Stomach (tissue), 9 donors: ENCODE data around the gene POLR2C. TPM values are rescaled to one million over a fixed set of nuclear protein-coding genes. Genes with fewer than 3 reads are reported as not detected.

ENCODE experiments used
- DNase-seq, 2 donors: peaks; one replicate each; pipeline versions ENCODE4 v3.0.0 to v3.0.0-alpha.2; 2013 to 2019
- H3K27ac ChIP-seq, 5 donors: fragments of 200-600 bp in 4 of 5; sonication (generic) in 4 of 5; one replicate each; pipeline ENCODE4 v1.5.1; 2013 to 2019; ENCODE audit warnings: mild to moderate bottlenecking in 1 of 5, moderate library complexity in 1 of 5
- H3K27me3 ChIP-seq, 3 donors: fragments of 200-600 bp; sonication (generic); one replicate each; pipeline ENCODE4 v1.5.1; 2017 to 2019; ENCODE audit warnings: mixed run types in 1 of 3
- H3K36me3 ChIP-seq, 4 donors: fragments of 200-600 bp; sonication (generic); 1 replicate in 3 of 4; 2 replicates in 1 of 4; pipeline ENCODE4 v1.5.1; 2016 to 2019
- H3K4me1 ChIP-seq, 4 donors: fragments of 200-600 bp; sonication (generic); one replicate each; pipeline ENCODE4 v1.5.1; 2016 to 2019
- H3K4me3 ChIP-seq, 4 donors: fragments of 200-600 bp; sonication (generic) in 3 of 4; one replicate each; pipeline ENCODE4 v1.5.1; 2016 to 2019; ENCODE audit warnings: mild to moderate bottlenecking in 1 of 4
- H3K9me3 ChIP-seq, 4 donors: fragments of 200-600 bp; sonication (generic); one replicate each; pipeline ENCODE4 v1.5.1; 2016 to 2019
- EP300 ChIP-seq: sonication (generic); formaldehyde crosslinking; IDR thresholded peaks from one replicate; pipeline ENCODE4 v1.6.1; 2017; ENCODE audit warnings: antibody characterized with exemption
- POLR2A ChIP-seq, 4 donors: fragments of 450-650 bp; IDR thresholded peaks; one replicate each; pipeline ENCODE4 v1.6.1; 2016; ENCODE audit warnings: antibody characterized with exemption in 4 of 4, control low read depth in 2 of 4, mild to moderate bottlenecking in 1 of 4, moderate library complexity in 1 of 4
- POLR2AphosphoS5 ChIP-seq, 3 donors: sonication (generic); formaldehyde crosslinking; IDR thresholded peaks; one replicate each; pipeline ENCODE4 v1.6.1; 2016; ENCODE audit warnings: antibody characterized with exemption in 3 of 3
- WGBS, 5 donors: extraction: QIAGEN DNeasy Blood & Tissue Kit in 3 of 5; methylation state at CpG; one replicate each; pipeline versions ENCODE4 v1.1.5 to v1.1.7; 2013 to 2018; 5-methylcytosine and 5-hydroxymethylcytosine counted together
- intact Hi-C: fragments of 100-400 bp; cut with DNase I; formaldehyde crosslinking; loops from one replicate; pipeline ENCODE4 v1.15.1; 2023; ENCODE audit warnings: low total_unique reads
- polyA plus RNA-seq, 3 donors: library from polyadenylated mRNA; stranded (reverse); fragments of 200-250 nt; gene quantifications; one replicate each; pipeline ENCODE4 v1.2.3, GENCODE V29; 2013
- total RNA-seq, 5 donors: library from RNA; depleted of rRNA; stranded (reverse); fragments of >200 nt; gene quantifications; one replicate each; pipeline versions ENCODE4 v1.1.0 to v1.2.3, GENCODE V29; 2014 to 2016
- TF ChIP-seq, protein P1 (sequence below), 7 experiments: fragments of 450-650 bp in 4 of 7; fragments of 200-600 bp in 3 of 7; sonication (generic) in 3 of 7; IDR thresholded peaks; one replicate each; pipeline ENCODE4 v1.5.1; 2016 to 2019; ENCODE audit warnings: antibody characterized with exemption in 7 of 7, control low read depth in 2 of 7, mild to moderate bottlenecking in 1 of 7
- donor health status: healthy with polysubstance abuse.
- donor health status: Bipolar disorder and iron deficiency.
- donor health status: healthy.

POLR2C gene
- total and polyA plus RNA-seq, 8 donors: 31.8 to 162 (median 67.8) TPM

DNA sequence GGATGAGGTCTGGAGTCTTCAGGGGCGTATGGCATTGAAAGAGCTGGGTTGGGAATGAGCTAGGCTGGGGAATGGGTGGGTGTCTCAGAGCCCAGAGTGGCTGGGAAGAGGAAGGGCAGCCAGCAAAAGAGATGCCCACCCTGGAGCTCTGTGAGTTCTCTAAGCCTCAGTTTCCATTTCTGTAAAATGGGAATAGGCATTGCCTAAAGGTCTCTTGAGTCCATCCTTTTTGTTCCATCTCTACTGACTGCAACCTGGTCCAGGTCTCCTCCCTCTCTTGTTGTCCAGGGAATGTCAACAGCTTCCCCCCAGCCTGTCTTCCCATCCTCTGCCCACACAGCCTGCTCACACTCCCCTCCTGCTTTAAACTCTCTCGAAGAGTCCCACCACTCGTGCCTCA lies 54.3 kb downstream of the POLR2C start:
- Histone ChIP-seq H3K9me3 (no peaks in the 10 kb centered on the region), H3K4me1 (peaks cover 0 to 6% (median 2%) of the 10 kb centered on the region in 4 donors), H3K4me3 (no peak overlapping the region), H3K27me3 (no peaks in the 10 kb centered on the region), H3K27ac (no peak overlapping the region), H3K36me3 (peaks cover 8 to 84% (median 56%) of the 10 kb centered on the region in 4 donors)
- intact Hi-C loops: loop anchor here (10.0 kb wide), 2 partner anchors 92 to 212 kb away; no protein-coding TSS in a partner anchor
- 85 to 97% (median 90%) methylated on average over 3 of the region's 3 CpGs for WGBS, 5 donors
- TF ChIP-seq POLR2AphosphoS5 (IDR thresholded peaks at IDR 0.05): no peak
- DNase-seq: no peak

DNA sequence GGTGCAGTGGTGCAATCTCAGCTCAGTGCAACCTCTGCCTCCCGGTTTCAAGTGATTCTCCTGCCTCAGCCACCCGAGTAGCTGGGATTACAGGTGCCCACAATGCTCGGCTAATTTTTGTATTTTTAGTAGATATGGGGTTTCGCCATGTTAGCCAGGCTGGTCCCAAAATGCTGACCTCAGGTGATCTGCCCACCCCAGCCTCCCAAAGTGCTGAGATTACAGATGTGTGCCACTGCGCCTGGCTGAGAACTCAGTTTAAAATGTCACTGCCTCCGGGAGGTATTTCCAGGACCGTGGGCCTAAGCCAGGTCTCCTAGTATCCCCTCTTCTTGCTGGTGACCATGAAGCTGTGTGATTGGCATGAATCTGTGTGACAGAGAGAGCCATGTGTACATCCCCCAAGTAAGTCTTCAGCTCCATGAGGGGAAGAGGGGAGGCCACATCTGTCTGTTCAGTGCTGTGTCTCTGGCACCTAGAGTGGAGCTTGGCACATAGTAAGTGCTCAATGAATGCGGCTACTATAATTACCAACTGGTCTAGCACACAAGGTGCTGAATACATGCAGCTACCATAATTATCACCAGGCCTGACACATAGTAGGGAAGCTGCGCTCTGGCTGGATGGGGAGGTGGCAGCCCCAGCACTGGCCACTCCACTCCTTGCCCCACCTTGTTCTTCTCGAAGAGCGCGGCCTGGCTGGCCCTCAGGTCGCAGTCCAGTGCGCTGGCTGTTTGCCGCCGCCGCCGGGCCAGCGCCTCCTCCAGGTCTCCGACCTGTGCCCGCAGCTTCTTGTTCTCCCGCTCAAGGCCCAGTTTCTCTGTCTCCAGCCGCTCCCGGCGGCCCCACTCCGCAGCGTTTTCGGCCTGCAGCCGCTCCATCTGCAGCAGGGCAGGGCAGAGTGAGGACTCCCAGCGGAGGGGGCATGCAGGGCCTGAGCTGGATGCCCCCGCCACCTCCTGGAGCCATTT lies 55.2 kb downstream of the POLR2C start:
- DNase-seq: no peak
- Histone ChIP-seq H3K9me3 (no peaks in the 10 kb centered on the region), H3K36me3 (peaks cover 0 to 84% (median 51%) of the 10 kb centered on the region in 4 donors), H3K4me3 (no peak overlapping the region), H3K27me3 (no peaks in the 10 kb centered on the region), H3K27ac (no peak overlapping the region), H3K4me1 (peaks cover 0 to 6% (median 2%) of the 10 kb centered on the region in 4 donors)
- WGBS, 5 donors: 91 to 97% (median 93%) methylated on average over 28 to 31 of the region's 31 CpGs
- intact Hi-C loops: loop anchor here (10.0 kb wide), 2 partner anchors 93 to 213 kb away; no protein-coding TSS in a partner anchor
- TF ChIP-seq EP300 (no peak), POLR2AphosphoS5 (IDR thresholded peaks at IDR 0.05) (no peak), POLR2A (IDR thresholded peaks at IDR 0.05) (no peak)
- TF ChIP-seq, protein P1, sequence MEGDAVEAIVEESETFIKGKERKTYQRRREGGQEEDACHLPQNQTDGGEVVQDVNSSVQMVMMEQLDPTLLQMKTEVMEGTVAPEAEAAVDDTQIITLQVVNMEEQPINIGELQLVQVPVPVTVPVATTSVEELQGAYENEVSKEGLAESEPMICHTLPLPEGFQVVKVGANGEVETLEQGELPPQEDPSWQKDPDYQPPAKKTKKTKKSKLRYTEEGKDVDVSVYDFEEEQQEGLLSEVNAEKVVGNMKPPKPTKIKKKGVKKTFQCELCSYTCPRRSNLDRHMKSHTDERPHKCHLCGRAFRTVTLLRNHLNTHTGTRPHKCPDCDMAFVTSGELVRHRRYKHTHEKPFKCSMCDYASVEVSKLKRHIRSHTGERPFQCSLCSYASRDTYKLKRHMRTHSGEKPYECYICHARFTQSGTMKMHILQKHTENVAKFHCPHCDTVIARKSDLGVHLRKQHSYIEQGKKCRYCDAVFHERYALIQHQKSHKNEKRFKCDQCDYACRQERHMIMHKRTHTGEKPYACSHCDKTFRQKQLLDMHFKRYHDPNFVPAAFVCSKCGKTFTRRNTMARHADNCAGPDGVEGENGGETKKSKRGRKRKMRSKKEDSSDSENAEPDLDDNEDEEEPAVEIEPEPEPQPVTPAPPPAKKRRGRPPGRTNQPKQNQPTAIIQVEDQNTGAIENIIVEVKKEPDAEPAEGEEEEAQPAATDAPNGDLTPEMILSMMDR (IDR thresholded peaks at IDR 0.05): no peak

DNA sequence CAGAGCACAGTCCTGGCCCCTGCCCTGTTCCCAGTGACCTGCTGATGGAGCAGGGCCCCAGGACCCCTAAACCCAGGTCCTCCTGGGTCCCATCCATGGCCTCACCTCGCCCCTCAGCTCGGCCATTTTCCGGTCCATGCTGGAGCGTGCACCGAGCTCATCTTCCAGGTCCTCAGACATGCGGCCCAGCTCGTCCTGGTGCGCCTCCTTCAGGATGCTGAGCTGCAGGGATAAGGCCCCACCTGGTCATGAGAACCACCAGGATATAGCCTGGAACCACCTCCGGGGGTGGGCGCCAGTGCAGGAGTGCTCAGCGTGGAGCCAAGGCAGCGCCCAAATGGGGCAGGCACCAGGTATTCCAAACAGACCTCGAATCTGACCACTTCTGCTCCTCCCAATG lies 56.0 kb downstream of the POLR2C start:
- no peak for DNase-seq
- Histone ChIP-seq H3K36me3 (peaks cover 0 to 76% (median 46%) of the 10 kb centered on the region in 4 donors), H3K27me3 (no peaks in the 10 kb centered on the region)

DNA sequence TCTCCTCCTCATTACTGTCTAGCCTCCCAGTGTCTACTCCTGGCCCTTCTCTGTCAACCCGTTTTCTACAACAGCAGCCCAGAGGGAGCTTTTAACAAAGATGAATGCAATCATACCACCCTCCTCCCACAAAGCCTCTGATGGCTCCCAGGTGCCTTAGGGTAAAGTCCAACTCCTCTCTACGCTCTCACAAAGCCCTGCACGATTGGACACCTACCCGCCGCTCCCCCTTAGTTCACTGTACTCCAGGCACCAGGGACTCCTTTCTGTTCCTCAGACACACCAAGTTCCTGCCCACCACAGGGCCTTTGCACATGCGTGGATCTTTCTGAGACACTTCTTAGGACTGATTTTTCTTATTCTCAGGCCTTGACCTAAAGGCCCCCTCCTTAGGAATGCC lies 56.4 kb downstream of the POLR2C start:
- intact Hi-C loops: loop anchor here (10.0 kb wide), 2 partner anchors 94 to 214 kb away; no protein-coding TSS in a partner anchor
- H3K36me3 ChIP-seq: peaks cover 0 to 72% (median 46%) of the 10 kb centered on the region in 4 donors
- TF ChIP-seq EP300: no peak
- TF ChIP-seq, protein P1 (IDR thresholded peaks at IDR 0.05): no peak
- TF ChIP-seq POLR2AphosphoS5 (IDR thresholded peaks at IDR 0.05): no peak
- no peak for TF ChIP-seq POLR2A (IDR thresholded peaks at IDR 0.05)
- H3K4me3 ChIP-seq: no peak overlapping the region
- H3K4me1 ChIP-seq: peaks cover 0 to 6% (median 2%) of the 10 kb centered on the region in 4 donors
- DNase-seq: no peak
- no peaks in the 10 kb centered on the region for H3K9me3 ChIP-seq
- H3K27ac ChIP-seq: no peak overlapping the region
- H3K27me3 ChIP-seq: no peaks in the 10 kb centered on the region
- WGBS, 5 donors: 72 to 92% (median 91%) methylated on average over 6 of the region's 6 CpGs

More for the DNA sequence above, 56.0 kb downstream of the POLR2C start:
- no peak overlapping the region for H3K4me3 ChIP-seq
- no peak overlapping the region for H3K27ac ChIP-seq
- H3K4me1 ChIP-seq: peaks cover 0 to 6% (median 2%) of the 10 kb centered on the region in 4 donors
- 91 to 95% (median 94%) methylated on average over 13 of the region's 13 CpGs for WGBS, 5 donors
- H3K9me3 ChIP-seq: no peaks in the 10 kb centered on the region
- intact Hi-C loops: loop anchor here (10.0 kb wide), 2 partner anchors 94 to 214 kb away; no protein-coding TSS in a partner anchor
- no peak for TF ChIP-seq EP300
- TF ChIP-seq, protein P1 (IDR thresholded peaks at IDR 0.05): no peak
- TF ChIP-seq POLR2A (IDR thresholded peaks at IDR 0.05): no peak
- TF ChIP-seq POLR2AphosphoS5 (IDR thresholded peaks at IDR 0.05): no peak
